ENCODE data around the gene YLPM1.

DNA sequence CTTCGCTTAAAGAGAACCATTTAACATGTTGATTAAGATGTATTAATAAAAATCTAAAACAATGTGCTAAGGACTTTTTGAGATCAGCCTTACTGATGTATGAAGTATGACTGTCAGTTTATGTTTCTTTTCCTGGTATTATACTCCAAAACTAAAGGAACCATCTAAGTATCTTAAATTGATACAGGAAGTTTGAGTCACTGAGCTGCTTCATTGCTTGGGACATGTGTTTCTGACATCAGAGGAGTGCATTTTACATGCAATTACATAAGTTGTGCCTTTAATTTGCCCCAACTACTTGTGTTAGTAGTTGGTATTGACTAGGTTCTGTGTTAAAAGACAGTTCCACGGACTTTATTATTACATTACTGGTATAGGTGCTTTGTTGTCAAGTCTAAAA, 61.9 kb downstream of the YLPM1 start:
- TF ChIP-seq CTCF (IDR thresholded peaks at IDR 0.05) (no peak), POLR2A (IDR thresholded peaks at IDR 0.05) (no peak)

Measured in stomach (tissue), 4 donors.